ENCODE results near the gene FGF22. TPM values are rescaled to one million over a fixed set of nuclear protein-coding genes. Genes with fewer than 3 reads are reported as not detected.

FGF22 gene
- total and polyA plus RNA-seq, 3 donors from 2014 or later = 1.8 to 3.1 (median 2.6) TPM

- intact Hi-C loops (cut with DNase I; ENCODE audit: low total_unique reads) = no loop called here
- 5 to 11% methylated on average over 31 of the region's 31 CpGs for WGBS, 2 donors
- H3K4me1 ChIP-seq = peaks cover 57% of the 10 kb centered on the region
- no peak for DNase-seq
- no peaks in the 10 kb centered on the region for H3K27me3 ChIP-seq
- no peak for TF ChIP-seq POLR2A (IDR thresholded peaks at IDR 0.05)
- no peak for TF ChIP-seq CTCF (IDR thresholded peaks at IDR 0.05)
- no peaks in the 10 kb centered on the region for H3K36me3 ChIP-seq (ENCODE audit: low read depth, missing control alignments)
- H3K4me3 ChIP-seq = peak overlapping the region; percentile 97 to 98
- peak overlapping the region; percentile 68 to 82 for H3K27ac ChIP-seq
- H3K9me3 ChIP-seq = no peaks in the 10 kb centered on the region
These were observed 21.9 kb downstream of the FGF22 start for GRCh38 chr19:661427-662196.

GRCh38 chr19:662207-662961, 22.7 kb downstream of the FGF22 start:
- Histone ChIP-seq H3K36me3 (ENCODE audit: low read depth, missing control alignments) (no peaks in the 10 kb centered on the region), H3K4me3 (peak overlapping the region; percentile 97 to 98), H3K27ac (peak overlapping the region; percentile 68 to 82), H3K9me3 (no peaks in the 10 kb centered on the region), H3K4me1 (peaks cover 54% of the 10 kb centered on the region), H3K27me3 (no peaks in the 10 kb centered on the region)
- DNase-seq = peak; percentile 56
- TF ChIP-seq POLR2A (IDR thresholded peaks at IDR 0.05) (no peak), CTCF (IDR thresholded peaks at IDR 0.05) (no peak)
- intact Hi-C loops (cut with DNase I; ENCODE audit: low total_unique reads) = no loop called here
- WGBS, 2 donors = 0 to 1% methylated on average over 9 to 47 of the region's 81 CpGs

GRCh38 chr19:662962-663681, 23.4 kb downstream of the FGF22 start, which contains the start of gene RNF126:
RNF126 (minus strand) TSS chr19:663214; CDS start chr19:663121, 93 bp downstream.
- Histone ChIP-seq H3K4me3 (peak within 1 kb of the TSS; percentile 97 to 98), H3K27ac (peak within 1 kb of the TSS; percentile 68 to 96), H3K27me3 (no peaks in the 10 kb centered on the region), H3K9me3 (no peaks in the 10 kb centered on the region), H3K4me1 (peaks cover 47% of the 10 kb centered on the region), H3K36me3 (ENCODE audit: low read depth, missing control alignments) (no peaks in the 10 kb centered on the region)
- 0 to 1% methylated on average over 14 to 81 of the region's 97 CpGs for WGBS, 2 donors
- peak; percentile 93 for DNase-seq
- TF ChIP-seq POLR2A (IDR thresholded peaks at IDR 0.05) = no peak
- peak in 1 of 3 experiments; percentile 17 for TF ChIP-seq CTCF (IDR thresholded peaks at IDR 0.05)
- intact Hi-C loops (cut with DNase I; ENCODE audit: low total_unique reads) = no loop called here

GRCh38 chr19:663682-664117, 24.0 kb downstream of the FGF22 start:
- peaks cover 46% of the 10 kb centered on the region for H3K4me1 ChIP-seq
- WGBS, 2 donors = 17 to 35% methylated on average over 15 to 18 of the region's 18 CpGs
- peak overlapping the region; percentile 46 to 96 for H3K27ac ChIP-seq
- peak overlapping the region; percentile 60 to 97 for H3K4me3 ChIP-seq
- intact Hi-C loops (cut with DNase I; ENCODE audit: low total_unique reads) = no loop called here
- no peak for DNase-seq
- H3K9me3 ChIP-seq = no peaks in the 10 kb centered on the region
- no peaks in the 10 kb centered on the region for H3K27me3 ChIP-seq
- H3K36me3 ChIP-seq (ENCODE audit: low read depth, missing control alignments) = no peaks in the 10 kb centered on the region
- TF ChIP-seq POLR2A (IDR thresholded peaks at IDR 0.05) (no peak), CTCF (IDR thresholded peaks at IDR 0.05) (no peak)
